HG02642 (cell line): ENCODE results near the gene FAM193B.
"Not testable (repeated sequence)": the region's sequence is repeated elsewhere in the genome, so short reads cannot be mapped to it uniquely, and the experiment has no call there.

ENCODE experiments used
- ATAC-seq: cut with Tn5 transposase; IDR thresholded peaks from one replicate; pipeline ENCODE4 v1.9.1; 2021; ENCODE audit warnings: mild to moderate bottlenecking; ENCODE audit not compliant: unreplicated experiment, poor library complexity

The FAM193B gene

DNA sequence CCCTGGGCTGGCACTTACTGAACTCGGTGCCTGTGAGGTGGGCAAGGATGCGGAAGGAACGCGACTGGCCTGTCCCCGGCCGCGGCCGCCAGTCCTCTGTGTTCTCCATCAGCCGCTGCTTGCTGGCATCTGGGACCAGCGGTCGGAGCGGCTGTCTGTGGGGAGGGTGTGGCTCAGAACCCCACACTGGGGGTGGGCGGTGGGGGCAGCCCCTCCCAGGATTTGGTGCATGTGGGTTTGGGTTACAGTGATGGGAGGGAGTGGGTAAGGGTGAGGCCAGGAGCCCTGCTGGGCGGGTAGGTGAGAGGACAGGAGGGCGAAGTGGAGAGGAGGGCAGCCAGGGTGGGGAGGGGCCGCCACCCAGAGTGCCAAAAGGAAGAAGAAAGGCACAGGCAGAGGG lies 63.4 kb downstream of the FAM193B start:
- no peak for ATAC-seq

DNA sequence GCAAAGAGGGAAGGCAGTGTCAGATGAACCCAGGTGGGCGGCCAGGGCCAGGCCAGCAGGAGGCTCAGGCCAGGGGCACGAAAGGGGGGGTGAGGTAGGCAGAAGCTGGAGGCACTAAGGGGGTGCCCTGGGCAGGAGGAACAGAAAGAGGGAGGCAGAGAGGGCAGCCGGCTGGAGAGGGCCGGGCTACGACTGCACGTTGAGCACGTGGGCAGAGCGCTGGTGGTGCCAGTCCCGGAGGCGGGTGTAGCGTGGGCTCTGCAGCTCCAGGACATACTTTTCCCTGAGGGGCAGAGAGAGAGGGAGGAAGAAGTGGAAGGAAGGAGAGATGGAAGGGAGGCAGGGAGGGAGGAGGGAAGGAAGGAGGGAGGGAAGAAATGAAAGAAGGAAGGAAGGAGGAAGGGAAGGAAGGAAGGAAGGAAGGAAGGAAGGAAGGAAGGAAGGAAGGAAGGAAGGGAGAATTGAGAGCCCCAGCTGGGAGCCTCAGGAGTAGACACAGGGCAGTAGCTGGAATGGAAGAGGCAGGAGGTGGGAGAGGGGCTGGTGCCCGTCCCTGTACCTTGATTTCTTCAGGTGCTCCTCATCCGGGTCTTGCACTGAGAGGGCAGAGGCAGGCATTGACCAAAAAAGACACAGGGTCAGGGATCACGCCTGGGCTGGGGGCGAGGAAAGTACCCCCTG lies 63.9 kb downstream of the FAM193B start:
- no peak for ATAC-seq

DNA sequence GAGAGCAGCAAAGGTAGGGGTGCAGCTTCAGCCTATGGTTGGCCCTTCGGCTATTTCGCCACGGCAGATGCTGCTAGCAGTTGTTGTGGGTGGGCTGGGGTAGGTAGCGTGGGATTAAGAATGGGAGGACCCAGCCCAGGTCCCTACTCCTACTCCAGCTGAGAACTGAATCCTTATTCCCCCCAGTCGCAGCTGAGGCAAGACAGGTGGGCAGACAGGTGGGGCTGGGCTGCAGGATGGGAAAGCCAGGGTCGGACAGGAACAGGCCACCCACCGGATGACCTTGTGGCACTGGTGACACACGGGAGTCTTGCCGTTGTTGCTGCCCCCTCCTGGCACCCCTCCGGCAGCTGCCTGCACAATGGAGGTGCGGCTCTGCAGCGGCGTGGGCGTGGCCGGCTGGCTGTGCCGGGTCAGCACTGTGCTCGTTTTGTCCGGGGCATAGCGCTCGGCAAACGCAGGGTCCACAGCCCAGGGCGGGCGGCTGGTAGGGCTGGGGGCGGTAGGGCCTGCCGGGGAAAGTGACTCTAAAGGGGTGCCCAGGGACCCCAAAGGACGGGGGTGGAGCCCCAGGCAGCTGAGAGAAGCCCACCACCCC lies 65.1 kb downstream of the FAM193B start:
- ATAC-seq: no peak

DNA sequence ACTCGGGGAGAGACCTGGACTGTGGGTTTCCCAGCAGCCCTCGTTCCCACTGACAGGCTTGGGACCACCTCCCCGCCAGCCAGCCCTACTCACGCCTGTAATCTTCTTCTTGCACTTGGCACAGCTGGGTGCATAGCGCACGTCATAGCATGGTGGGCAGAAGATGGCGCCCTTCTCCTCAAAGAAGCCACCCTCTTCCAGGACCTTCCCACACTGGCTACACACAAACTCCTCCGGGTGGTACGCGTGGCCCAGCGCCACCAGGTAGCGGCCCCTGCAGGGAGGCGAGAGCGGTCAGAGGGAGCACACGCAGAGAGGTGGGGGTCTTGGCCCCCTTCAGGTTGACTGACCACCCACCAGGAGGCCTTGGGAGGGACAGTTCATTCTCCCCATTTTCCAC lies 66.4 kb downstream of the FAM193B start:
- ATAC-seq: no peak

DNA sequence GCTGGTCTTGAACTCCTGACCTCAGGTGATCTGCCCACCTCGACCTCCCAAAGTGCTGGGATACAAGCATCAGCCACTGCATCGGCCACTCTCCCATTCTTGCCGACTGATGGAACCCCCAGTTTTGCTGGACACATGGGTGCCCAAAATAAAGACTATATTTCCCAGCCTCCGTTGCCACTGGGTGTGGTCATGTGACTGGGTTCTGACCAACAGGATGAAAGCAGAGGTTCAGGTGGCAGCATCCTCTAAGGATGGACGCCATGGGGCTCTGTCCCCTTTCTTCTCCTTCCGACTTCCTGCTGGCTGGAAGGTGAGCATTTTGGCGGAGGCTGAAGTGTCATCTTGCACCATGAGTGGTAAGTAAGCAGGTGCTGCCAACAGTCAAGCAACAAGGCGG lies 67.2 kb downstream of the FAM193B start:
- ATAC-seq: no peak

DNA sequence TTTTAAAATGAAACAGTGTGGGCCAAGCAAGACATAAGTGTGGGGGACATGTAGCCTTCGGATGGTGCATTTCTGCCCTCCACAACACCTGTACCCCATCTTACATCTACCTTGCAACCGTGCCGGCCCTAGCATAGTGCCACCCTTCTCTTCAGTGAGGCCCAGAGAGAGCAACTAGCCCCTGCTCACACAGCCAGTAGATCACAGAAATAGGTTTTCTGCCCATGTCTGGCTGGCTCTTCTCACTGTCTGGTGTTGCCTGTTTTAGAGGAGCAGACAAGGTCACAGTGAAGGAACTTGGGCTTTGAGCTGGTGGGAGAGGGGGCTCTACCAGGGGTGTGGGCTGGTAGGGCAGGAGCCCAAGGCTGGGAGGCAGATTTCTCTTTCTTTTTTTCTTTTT lies 68.1 kb downstream of the FAM193B start:
- ATAC-seq: no peak

DNA sequence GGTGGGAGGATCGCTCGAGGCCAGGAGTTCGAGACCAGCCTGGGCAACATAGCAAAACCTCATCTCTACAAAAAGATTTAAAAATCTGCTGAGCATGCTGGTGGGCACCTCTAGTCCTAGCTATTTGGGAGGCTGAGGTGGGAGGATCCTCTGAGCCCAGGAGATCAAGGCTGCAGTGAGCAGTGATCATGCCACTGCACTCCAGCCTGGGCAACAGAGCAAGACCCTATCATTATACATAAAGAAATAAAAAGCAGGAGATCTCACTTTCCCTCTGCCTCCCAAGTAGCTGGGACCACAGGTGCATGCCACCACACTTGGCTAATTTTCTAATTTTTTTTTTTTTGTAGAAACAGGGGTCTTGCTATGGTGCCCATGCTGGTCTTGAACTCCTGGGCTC lies 68.6 kb downstream of the FAM193B start:
- ATAC-seq: not testable (repeated sequence)

DNA sequence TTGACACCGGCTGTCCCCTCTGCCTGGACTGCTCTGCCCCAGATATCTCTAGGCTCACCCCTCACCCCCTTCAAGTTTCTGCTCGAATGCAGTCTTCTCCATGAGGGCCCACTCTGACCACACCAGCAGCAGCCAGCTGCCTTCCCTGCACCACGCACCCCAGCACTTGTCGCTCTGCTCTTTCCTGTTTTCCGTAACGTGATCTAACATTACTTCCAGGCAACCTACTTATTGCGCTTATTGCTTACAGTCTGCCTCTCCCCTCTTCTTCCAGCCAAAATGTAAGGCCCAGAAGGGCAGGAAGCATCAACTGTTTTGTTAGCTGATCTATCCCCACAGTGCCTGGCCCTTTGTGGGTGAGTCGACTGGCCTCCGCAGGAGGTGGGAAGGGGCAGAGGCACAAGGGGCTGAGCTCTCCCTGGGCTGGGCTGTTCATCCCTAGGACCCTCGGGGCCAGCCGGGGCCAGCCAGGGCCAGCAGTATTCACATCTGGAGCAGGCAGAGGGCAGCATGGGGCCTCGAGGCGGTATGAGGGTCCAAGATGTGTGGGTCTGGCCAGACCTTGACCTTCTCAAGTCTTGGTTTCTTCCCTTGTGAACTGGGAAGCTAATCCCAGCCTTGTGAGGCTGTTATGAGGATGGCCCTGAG lies 69.3 kb downstream of the FAM193B start:
- no peak for ATAC-seq

DNA sequence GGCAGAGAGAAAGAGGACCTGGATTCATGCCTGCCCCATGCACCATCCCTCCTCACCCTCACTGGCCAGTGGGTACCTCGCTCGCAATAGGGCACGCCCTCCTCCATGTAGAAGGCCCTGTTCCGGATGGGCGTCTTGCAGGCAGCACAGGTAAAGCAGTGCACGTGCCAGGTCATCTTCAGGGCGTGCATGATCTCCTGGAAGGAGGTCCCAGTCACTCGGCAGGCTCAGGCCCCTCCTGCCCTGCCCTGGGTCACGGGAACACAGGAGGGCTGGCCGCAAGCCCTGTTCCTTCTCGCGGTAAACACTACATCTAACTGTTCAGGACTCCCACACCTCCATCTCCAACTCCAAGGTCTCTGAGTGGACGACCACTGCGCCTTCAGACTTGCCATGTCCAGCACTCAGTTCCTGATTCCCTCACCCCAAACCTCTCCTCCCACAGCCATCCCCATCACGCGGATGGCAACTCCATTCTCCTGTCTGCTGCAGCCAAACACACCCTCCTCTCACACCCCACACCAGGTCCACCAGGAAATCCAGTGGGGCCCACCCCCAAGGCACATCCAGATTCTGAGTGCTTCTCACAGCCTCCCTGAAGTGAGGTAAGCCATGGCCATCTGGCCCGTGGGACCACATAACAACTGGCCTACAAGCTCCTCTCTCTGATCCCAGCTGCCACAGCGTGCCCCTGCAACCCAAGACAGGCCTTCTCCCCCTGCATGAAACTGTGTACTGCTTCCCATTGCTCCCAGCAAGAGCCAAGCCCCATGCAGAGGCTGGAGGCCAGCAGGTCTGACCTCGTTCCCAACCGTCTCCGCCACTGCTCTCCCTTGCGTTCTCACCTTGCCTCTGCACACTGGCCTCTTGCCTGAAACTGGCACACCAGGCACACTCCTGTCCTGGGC lies 70.1 kb downstream of the FAM193B start:
- no peak for ATAC-seq

DNA sequence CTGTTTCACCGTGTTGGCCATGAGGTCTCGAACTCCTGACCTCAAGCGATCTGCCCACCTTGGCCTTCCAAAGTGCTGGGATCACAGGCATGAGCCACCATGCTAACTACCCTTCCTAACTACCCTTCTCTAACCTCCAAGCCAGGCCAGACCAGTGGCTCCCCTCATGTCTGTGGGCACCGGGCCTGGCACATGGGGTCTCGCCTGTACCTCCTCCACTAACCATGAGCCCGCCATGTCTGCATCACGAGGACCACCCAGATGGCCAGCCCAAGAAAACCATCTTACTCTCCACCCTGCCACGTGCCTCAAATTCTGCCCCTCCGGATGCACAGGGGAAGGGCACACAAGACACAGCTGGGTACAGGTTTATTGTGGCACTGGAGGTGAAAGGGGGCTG lies 71.3 kb downstream of the FAM193B start:
- no peak for ATAC-seq

DNA sequence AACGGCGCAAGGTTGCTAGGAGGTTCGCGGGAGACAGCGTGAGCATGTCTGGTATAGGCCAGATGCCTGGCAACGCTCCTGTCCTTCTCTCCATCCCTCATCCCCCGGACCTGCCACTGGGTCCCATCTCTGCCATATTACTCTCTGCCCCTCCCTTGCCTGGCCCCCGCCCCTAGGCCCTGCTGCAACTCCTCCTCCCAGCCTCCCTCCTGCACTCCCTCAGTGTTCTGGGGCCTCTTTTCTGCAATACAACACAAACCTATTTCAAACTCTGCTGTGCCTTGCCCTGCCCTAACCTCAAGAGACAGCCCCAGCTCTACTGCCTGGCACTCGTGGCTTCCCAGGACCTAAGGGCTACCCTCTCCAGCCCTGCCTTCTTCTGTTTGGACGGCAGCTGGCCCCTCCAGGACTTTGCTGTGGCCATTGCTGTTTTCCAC lies 72.0 kb downstream of the FAM193B start:
- no peak for ATAC-seq

DNA sequence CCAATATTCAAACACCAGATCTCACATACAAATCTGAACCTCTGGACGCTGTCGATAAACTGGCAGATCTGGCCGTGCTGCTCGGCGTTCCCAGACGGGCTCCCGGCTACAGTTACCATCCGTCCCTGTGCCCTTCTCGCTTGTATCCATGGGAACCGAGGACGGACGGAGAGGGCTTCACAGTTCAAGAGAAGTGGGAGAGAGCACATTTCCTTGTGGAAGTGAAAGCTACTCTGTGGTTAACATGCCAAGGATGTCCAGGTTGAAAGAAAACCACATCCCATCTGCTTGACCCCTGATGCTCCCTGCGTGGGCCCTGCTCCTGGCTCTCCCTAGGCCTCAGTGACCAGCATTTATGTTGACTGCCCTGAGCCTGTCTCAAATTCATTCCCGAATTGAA lies 74.6 kb downstream of the FAM193B start:
- ATAC-seq: no peak

DNA sequence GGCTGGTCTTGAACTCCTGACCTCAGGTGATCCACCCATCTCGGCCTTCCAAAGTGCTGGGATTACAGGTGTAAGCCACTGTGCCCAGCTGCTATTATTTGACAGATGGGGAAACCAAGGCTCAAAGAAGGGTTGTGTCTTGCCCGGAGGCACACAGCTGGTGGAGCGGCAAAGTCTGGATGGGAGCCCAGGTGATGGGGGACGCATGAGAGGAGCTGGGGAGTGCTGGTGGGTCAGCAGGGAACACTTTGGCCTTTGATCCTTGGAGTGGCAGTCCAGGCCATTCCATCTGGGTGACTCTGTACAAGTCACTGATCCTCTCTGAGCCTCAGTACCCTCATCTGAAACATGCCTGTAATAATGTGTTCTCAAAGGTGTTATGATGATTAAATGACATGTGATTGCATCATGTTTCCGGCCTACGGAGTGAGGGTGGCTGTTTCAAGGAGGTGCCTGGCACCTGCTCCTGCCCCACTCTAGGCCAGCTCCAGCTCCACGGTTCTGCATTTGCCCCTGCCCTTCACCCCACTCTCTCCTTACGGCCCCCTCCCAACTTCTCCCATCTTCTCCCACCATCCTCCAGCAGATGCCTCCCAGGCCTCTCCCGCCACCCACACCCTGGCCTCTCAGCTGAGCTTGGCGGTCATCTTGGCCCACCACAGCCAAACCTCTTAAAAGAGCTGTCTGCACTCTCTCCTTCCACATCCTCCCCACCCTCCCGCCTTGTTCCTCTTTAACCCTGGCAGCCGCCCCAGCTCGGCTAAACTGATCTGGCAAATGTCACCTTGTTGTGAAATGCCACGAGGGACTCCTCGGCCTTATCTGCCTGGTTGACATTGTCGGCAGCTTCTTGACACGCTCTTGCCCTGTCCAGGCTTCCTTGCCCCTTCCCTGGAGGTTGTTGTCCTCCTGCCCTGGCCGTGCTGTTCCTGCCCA lies 75.4 kb downstream of the FAM193B start:
- no peak for ATAC-seq

DNA sequence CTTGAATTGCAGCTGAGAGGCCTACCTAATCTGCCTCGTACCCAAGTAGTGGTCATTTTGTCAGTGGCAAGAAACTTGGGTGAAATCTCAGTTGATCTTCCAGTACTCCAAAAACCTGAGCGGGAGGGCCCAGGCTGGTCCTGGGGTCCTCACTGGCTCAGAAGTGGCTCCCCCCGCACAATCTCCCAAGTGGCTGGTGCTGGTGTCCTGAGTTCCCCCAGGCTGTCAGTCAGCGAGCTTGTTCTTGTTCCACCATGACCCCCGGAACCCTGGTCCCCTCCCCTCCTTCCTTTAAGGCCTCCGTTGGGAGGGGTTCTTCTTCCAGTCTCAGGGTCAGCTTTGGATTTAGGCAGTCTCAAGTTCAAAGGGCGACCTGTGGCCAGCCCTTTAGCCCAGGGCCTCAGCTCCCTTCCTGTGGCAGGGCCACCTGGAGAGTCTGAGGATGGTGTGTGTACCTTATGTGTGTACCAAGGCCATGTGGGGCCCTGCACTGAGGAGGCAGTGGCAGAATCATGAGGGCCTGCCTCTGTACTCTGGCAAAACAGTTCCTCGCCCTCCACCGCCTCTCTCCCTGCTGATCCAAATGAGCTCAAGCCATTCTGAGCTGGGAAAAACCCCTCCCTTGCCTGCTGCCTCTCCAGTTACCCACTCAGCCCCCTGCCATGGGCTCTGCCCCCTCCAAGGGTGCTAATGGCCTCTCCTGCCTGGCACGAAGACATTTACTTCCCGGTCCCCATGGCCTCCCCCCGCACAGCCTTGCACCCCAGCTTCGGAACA lies 76.5 kb downstream of the FAM193B start:
- no peak for ATAC-seq

DNA sequence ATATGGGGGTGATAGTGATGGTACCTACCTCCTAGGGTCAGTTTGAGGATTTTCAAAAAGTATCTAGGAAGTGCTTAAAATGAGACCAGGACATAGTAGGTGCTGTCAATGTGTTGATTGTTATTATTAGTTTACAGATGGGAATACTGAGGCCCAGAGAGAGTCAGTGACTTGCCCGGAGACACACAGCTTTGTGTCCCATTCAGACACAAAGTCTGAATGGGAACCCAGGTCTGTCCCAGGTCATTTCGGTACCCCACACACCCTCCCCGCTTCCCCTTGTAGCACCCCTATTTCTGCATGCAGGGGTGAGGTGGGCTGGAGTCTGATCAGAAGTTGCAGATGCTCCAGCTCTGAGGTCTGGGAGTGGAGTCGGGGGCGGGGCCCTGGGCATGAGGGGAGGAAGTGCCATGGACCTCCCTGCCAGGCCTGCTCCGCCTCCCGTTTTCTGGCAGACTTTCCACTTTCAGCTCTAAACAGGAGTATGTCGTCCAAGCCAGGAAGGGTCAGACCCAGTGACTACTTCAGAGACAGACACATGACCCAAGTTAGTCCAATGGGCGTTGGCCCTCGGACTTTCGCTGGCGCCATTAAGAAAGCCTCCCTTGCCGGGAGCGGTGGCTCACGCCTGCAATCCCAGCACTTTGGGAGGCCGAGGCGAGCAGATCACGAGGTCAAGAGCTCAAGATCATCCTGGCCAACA lies 77.7 kb downstream of the FAM193B start:
- no peak for ATAC-seq

DNA sequence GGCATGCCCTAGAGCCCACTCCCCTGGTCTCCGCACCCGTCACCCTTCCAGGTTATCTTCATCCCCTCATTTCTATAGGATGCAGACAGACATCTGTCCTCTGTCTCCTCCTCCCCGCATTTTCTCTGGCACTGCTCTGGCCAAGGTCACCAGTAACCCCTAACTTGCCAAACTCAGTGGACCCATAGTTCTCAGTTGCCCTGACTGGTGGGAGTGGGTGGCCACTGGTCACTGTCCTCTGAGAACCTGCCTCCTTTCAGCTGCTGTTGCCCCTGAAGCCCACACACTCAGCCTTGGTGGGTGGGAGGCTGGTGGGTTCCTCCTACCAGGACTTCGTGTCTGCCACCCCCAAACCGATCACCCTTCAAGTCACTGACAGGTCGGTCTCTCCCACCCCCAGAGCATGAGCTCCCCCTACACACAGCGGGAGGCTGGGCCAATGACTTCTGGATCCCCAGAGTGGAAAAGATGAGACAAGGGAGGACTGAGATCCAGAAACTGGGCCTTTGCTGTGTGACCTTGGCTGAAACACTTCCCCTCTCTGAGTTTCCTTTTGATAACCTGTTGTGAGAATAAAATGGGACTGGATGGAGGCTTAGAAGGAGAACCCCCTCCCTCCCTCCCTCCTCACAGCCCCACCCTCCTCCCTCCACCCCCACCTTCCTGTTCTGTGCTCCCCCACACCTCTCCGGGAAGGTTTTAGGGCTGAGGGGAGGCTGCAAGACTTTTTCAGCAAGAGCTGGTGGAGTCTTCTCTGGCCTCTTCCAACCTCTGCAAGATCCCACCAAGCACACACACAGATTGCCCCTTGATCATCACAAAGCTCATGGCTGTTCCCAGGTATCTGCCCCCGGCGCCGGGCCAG lies 78.6 kb downstream of the FAM193B start:
- no peak for ATAC-seq

DNA sequence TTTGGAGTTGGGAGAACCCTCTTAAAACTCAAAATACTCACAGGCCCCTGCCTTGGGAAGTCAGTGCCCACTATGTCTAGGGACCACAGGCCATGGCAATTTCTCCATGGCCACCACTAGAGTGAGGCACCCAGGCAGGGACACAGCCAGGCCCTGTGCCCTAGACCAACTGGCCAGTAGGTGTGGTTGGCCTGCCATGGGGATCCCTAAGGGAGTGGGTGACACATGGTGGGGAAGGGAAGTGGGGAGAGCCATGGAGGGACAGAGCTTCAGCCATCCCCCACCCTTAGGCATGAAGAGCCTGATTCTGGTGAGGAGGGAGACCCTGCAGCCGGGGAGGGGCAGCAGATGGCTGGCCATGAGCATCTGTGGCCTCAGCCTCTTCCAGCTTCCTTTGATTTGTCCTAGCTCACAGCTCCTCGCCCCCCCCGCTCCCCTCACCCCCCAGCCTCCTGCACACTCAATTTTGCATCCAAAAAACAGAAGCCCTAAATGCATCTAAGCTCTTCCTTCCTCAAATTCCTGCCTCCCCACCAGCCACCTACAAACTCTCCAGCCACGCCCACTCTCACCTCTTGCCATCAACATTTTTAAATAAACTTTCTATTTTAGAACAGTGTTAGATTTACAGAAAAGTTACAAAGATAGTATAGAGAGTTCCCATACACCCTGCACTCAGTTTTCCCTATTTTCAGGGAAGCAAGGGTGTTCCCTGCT lies 79.4 kb downstream of the FAM193B start:
- no peak for ATAC-seq
